Spleen (tissue), 7 donors: ENCODE data around the gene NGEF.

Experiments
- CTCF ChIP-seq, 11 experiments: fragments of 200-600 bp in 7 of 11; fragments of 450-650 bp in 4 of 11; sonication (generic) in 4 of 11; IDR thresholded peaks in 8 of 11; conservative IDR thresholded peaks in 3 of 11; 1 replicate in 7 of 11; 2 replicates in 4 of 11; pipeline versions ENCODE4 v1.4.0 to v1.8.0; 2016 to 2021; ENCODE audit warnings: antibody characterized with exemption in 11 of 11, inconsistent platforms in 4 of 11, mild to moderate bottlenecking in 1 of 11
- POLR2A ChIP-seq, 3 donors: fragments of 450-650 bp; IDR thresholded peaks; one replicate each; pipeline ENCODE4 v1.5.1; 2017; ENCODE audit warnings: antibody characterized with exemption in 3 of 3, mild to moderate bottlenecking in 1 of 3
- donor health status: DM: no; HTN: no; CAD: no; lungs with moderate emphysema.
- donor health status: DM: no; HTN: no; CAD: no.
- donor health status: DM: no; HTN: no; CAD: no.

DNA sequence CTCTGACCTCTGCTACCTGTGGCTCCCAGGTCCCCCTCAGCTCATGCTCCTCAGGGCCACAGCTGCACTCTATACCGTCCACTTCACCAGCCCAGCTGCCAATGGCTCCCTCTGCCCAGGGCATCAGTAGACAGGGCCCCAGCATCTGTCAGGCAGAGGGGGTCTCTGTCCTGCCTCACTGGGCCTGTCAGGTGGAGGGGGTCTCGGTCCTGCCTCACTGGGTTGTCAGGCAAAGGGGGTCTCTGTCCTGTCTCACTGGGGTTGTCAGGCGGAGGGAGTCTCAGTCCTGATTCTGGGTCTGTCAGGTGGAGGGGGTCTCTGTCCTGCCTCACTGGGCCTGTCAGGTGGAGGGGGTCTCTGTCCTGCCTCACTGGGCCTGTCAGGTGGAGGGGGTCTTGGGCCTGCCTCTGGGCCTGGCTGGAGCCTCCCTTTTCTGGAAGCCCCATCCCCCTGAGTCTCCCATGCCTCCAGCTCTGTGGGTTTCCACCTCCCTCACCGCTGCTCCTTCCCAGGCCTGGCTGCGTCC lies 123.1 kb downstream of the NGEF start:
- no peak for TF ChIP-seq CTCF (IDR thresholded peaks at IDR 0.05 in 8 of 11, conservative IDR thresholded peaks at IDR 0.05 in 3 of 11)
- no peak for TF ChIP-seq POLR2A (IDR thresholded peaks at IDR 0.05)
